HEK293 (cell line): ENCODE results near the gene CADM4.

Experiments used
- CTCF ChIA-PET: fragments of 350-600 bp; formaldehyde crosslinking; extraction: SDS; loops from one replicate; lab custom pipeline; 2021; ENCODE audit warnings: antibody characterized with exemption; lab: Yijun Ruan, JAX
- POLR2A ChIA-PET: fragments of 300-600 bp; formaldehyde crosslinking; extraction: SDS; loops from one replicate; lab custom pipeline; 2020; ENCODE audit warnings: antibody characterized with exemption, inconsistent platforms; lab: Yijun Ruan, JAX
- H3K27ac ChIP-seq: fragments of 200-500 bp; sonication (Bioruptor generic); 2 replicates; pipeline ENCODE4 v1.5.1; 2014; ENCODE audit warnings: low read depth, low read length, control low read depth, inconsistent platforms; ENCODE audit errors: extremely low read depth
- H3K36me3 ChIP-seq, 2 experiments: fragments of 200-500 bp in 1 of 2; sonication (Bioruptor generic) in 1 of 2; 1 replicate in 1 of 2; 2 replicates in 1 of 2; pipeline ENCODE4 v1.5.1; 2014 to 2017; ENCODE audit warnings: inconsistent platforms in 2 of 2, low read length in 2 of 2; ENCODE audit not compliant: control insufficient read depth in 2 of 2, insufficient read depth in 1 of 2
- H3K4me1 ChIP-seq: fragments of 200-500 bp; sonication (Bioruptor generic); 2 replicates; pipeline ENCODE4 v1.5.1; 2014; ENCODE audit warnings: mild to moderate bottlenecking, low read length, inconsistent platforms; ENCODE audit not compliant: control insufficient read depth, insufficient read depth
- H3K4me3 ChIP-seq: 2 replicates; pipeline ENCODE4 v1.5.1; 2011; ENCODE audit warnings: low read depth, mild to moderate bottlenecking, control low read depth, low read length, moderate library complexity
- H3K9me3 ChIP-seq: fragments of 200-500 bp; sonication (Bioruptor generic); 2 replicates; pipeline ENCODE4 v1.5.1; 2014; ENCODE audit warnings: low read depth, low read length, inconsistent platforms; ENCODE audit not compliant: control insufficient read depth, insufficient read depth
- FEZF1 ChIP-seq: fragments of 450-650 bp; formaldehyde crosslinking; IDR thresholded peaks from 2 replicates; pipeline ENCODE4 v1.5.1; 2016; ENCODE audit warnings: missing biosample characterization, missing genetic modification characterization
- GLIS1 ChIP-seq: fragments of 450-650 bp; formaldehyde crosslinking; IDR thresholded peaks from 2 replicates; pipeline ENCODE4 v1.5.1; 2016; ENCODE audit warnings: missing biosample characterization, missing genetic modification characterization
- KLF17 ChIP-seq: fragments of 450-650 bp; formaldehyde crosslinking; IDR thresholded peaks from 2 replicates; pipeline ENCODE4 v1.5.1; 2016; ENCODE audit warnings: missing biosample characterization, missing genetic modification characterization
- SCRT2 ChIP-seq: fragments of 450-650 bp; formaldehyde crosslinking; IDR thresholded peaks from 2 replicates; pipeline ENCODE4 v1.5.1; 2016; ENCODE audit warnings: missing biosample characterization, missing genetic modification characterization
- SP7 ChIP-seq: fragments of 450-650 bp; formaldehyde crosslinking; IDR thresholded peaks from 2 replicates; pipeline ENCODE4 v1.5.1; 2016; ENCODE audit warnings: missing biosample characterization, missing genetic modification characterization
- WT1 ChIP-seq: fragments of 450-650 bp; formaldehyde crosslinking; IDR thresholded peaks from 2 replicates; pipeline ENCODE4 v1.5.1; 2016; ENCODE audit warnings: missing biosample characterization, missing genetic modification characterization
- ZFHX2 ChIP-seq: fragments of 450-650 bp; formaldehyde crosslinking; conservative IDR thresholded peaks from 2 replicates; pipeline ENCODE4 v1.5.1; 2016; ENCODE audit warnings: missing biosample characterization, missing genetic modification characterization
- ZNF341 ChIP-seq: fragments of 450-650 bp; formaldehyde crosslinking; IDR thresholded peaks from 2 replicates; pipeline ENCODE4; 2016; ENCODE audit warnings: low read depth, missing biosample characterization, missing genetic modification characterization
- ZNF398 ChIP-seq: fragments of 450-650 bp; formaldehyde crosslinking; IDR thresholded peaks from 2 replicates; pipeline ENCODE4 v1.5.1; 2017; ENCODE audit warnings: missing biosample characterization, missing genetic modification characterization
- ZNF449 ChIP-seq: fragments of 450-650 bp; formaldehyde crosslinking; IDR thresholded peaks from 2 replicates; pipeline ENCODE4 v1.5.1; 2017; ENCODE audit warnings: missing biosample characterization, mild to moderate bottlenecking, missing genetic modification characterization, moderate library complexity
- ZNF558 ChIP-seq: fragments of 450-650 bp; formaldehyde crosslinking; IDR thresholded peaks from 2 replicates; pipeline ENCODE4 v1.5.1; 2016; ENCODE audit warnings: missing biosample characterization, missing genetic modification characterization
- ZNF560 ChIP-seq: fragments of 450-650 bp; formaldehyde crosslinking; IDR thresholded peaks from 2 replicates; pipeline ENCODE4 v1.5.1; 2017; ENCODE audit warnings: missing biosample characterization, missing genetic modification characterization, borderline replicate concordance
- ZNF600 ChIP-seq: fragments of 450-650 bp; formaldehyde crosslinking; IDR thresholded peaks from 2 replicates; pipeline ENCODE4 v1.5.1; 2016; ENCODE audit warnings: missing biosample characterization, missing genetic modification characterization
- ZNF658 ChIP-seq: fragments of 450-650 bp; formaldehyde crosslinking; IDR thresholded peaks from 2 replicates; pipeline ENCODE4; 2016; ENCODE audit warnings: missing biosample characterization, missing genetic modification characterization
- ZNF76 ChIP-seq: fragments of 450-650 bp; formaldehyde crosslinking; IDR thresholded peaks from 2 replicates; pipeline ENCODE4; 2016; ENCODE audit warnings: low read depth, missing biosample characterization, missing genetic modification characterization, borderline replicate concordance

CADM4 gene

GRCh38 chr19:43644181-43644580 lies 4.5 kb upstream of the CADM4 start:
- Histone ChIP-seq H3K27ac (no peak overlapping the region), H3K4me1 (peaks cover 12% of the 10 kb centered on the region), H3K36me3 (peaks cover 12 to 13% of the 10 kb centered on the region in 2 experiments; a peak in 2 of 3 replicates), H3K4me3 (no peak overlapping the region), H3K9me3 (peaks cover 8% of the 10 kb centered on the region; the same call in 1 of the 2 replicates)
- ChIA-PET CTCF (interaction anchor here (0.6 to 4.5 kb wide), 2 partner anchors 8 to 113 kb away, joined by 3 to 27 read pairs; no protein-coding TSS in a partner anchor), POLR2A (interaction anchor here (0.5 to 0.6 kb wide), 2 partner anchors 11 to 48 kb away, joined by 6 to 8 read pairs; partner anchors contain the start of gene ZNF576)
- no peak for TF ChIP-seq ZNF558 (tag by site-specific recombination)
- peak; percentile 48 for TF ChIP-seq GLIS1
- 0 out of 2 replicates have a peak, but pooled peaks have one; percentile 23 for TF ChIP-seq SP7

GRCh38 chr19:43643326-43643725 lies 3.7 kb upstream of the CADM4 start:
- POLR2A ChIA-PET: interaction anchor here (2.9 kb wide), 1 partner anchor 25 kb away, joined by 13 read pairs; no protein-coding TSS in a partner anchor

GRCh38 chr19:43642531-43642930 lies 2.9 kb upstream of the CADM4 start:
- Histone ChIP-seq H3K4me1 (peaks cover 17% of the 10 kb centered on the region), H3K36me3 (peaks cover 0 to 5% of the 10 kb centered on the region in 2 experiments; a peak in 1 of 3 replicates), H3K27ac (no peak overlapping the region), H3K9me3 (peaks cover 8% of the 10 kb centered on the region; the same call in 1 of the 2 replicates), H3K4me3 (no peak overlapping the region)
- peak; percentile 74; the same call in 1 of the 2 replicates for TF ChIP-seq ZNF76 (tag by site-specific recombination)
- TF ChIP-seq SCRT2 (tag by site-specific recombination): no peak
- CTCF ChIA-PET: interaction anchor here (0.7 to 4.5 kb wide), 4 partner anchors 10 to 26 kb away, joined by 3 to 27 read pairs (median 4); no protein-coding TSS in a partner anchor
- POLR2A ChIA-PET: interaction anchor here (2.9 kb wide), 1 partner anchor 26 kb away, joined by 13 read pairs; no protein-coding TSS in a partner anchor

More at GRCh38 chr19:43643326-43643725, 3.7 kb upstream of the CADM4 start:
- Histone ChIP-seq H3K27ac (no peak overlapping the region), H3K9me3 (peaks cover 8% of the 10 kb centered on the region; the same call in 1 of the 2 replicates), H3K4me3 (no peak overlapping the region), H3K4me1 (peaks cover 17% of the 10 kb centered on the region), H3K36me3 (peaks cover 4 to 10% of the 10 kb centered on the region in 2 experiments; a peak in 2 of 3 replicates)
- TF ChIP-seq ZNF658 (tag by site-specific recombination) (no peak), ZNF600 (tag by site-specific recombination) (0 out of 2 replicates have a peak, but pooled peaks have one; percentile 35), ZNF398 (0 out of 2 replicates have a peak, but pooled peaks have one; percentile 20), ZFHX2 (tag by site-specific recombination) (no peak), WT1 (tag by site-specific recombination) (peak; percentile 64), ZNF341 (peak; percentile 57), KLF17 (tag by site-specific recombination) (peak; percentile 80), SP7 (peak; percentile 87)
- CTCF ChIA-PET: interaction anchor here (1.2 to 4.5 kb wide), 3 partner anchors 9 to 25 kb away, joined by 3 to 27 read pairs (median 3); no protein-coding TSS in a partner anchor

- TF ChIP-seq FEZF1 (tag by site-specific recombination) (no peak), ZNF449 (tag by site-specific recombination) (no peak), ZNF76 (tag by site-specific recombination) (peak; percentile 91), ZNF560 (tag by site-specific recombination) (no peak)
- ChIA-PET POLR2A (interaction anchor here (0.5 to 2.9 kb wide), 9 partner anchors 7 to 109 kb away, joined by 3 to 13 read pairs (median 4); partner anchors contain the start of genes IRGQ, ZNF428, ZNF575 and ZNF576), CTCF (interaction anchor here (0.5 to 4.5 kb wide), 7 partner anchors 11 to 194 kb away, joined by 3 to 27 read pairs (median 4); no protein-coding TSS in a partner anchor)
- peaks cover 17% of the 10 kb centered on the region for H3K4me1 ChIP-seq
- H3K36me3 ChIP-seq: peaks cover 0 to 5% of the 10 kb centered on the region in 2 experiments; a peak in 1 of 3 replicates
- peaks cover 5% of the 10 kb centered on the region; the same call in 1 of the 2 replicates for H3K9me3 ChIP-seq
- H3K4me3 ChIP-seq: no peak overlapping the region
- H3K27ac ChIP-seq: no peak overlapping the region
These were observed 1.7 kb upstream of the CADM4 start for GRCh38 chr19:43641333-43641732.
